Gastroesophageal sphincter (tissue), 4 donors: ENCODE data around the gene SLC41A2. TPM values are rescaled to one million over a fixed set of nuclear protein-coding genes. Genes with fewer than 3 reads are reported as not detected.
"Not testable (repeated sequence)": the region's sequence is repeated elsewhere in the genome, so short reads cannot be mapped to it uniquely, and the experiment has no call there.

Source experiments
- ATAC-seq: fragments of 150-250 bp; one replicate; pipeline ENCODE4 v1.9.1; 2016; ENCODE audit warnings: mild to moderate bottlenecking, moderate library complexity
- H3K27ac ChIP-seq, 4 donors: fragments of 200-600 bp; sonication (generic) in 3 of 4; 1 replicate in 3 of 4; 2 replicates in 1 of 4; pipeline ENCODE4 v1.5.1; 2016 to 2019
- H3K27me3 ChIP-seq: fragments of 200-600 bp; sonication (generic); one replicate; pipeline ENCODE4 v1.5.1; 2019
- H3K36me3 ChIP-seq, 2 donors: fragments of 200-600 bp; sonication (generic); one replicate each; pipeline ENCODE4 v1.5.1; 2019; ENCODE audit warnings: control low read depth in 1 of 2
- H3K4me1 ChIP-seq, 3 donors: fragments of 200-600 bp; sonication (generic); 1 replicate in 2 of 3; 2 replicates in 1 of 3; pipeline ENCODE4 v1.5.1; 2016 to 2019; ENCODE audit warnings: control low read depth in 2 of 3
- H3K4me3 ChIP-seq, 2 donors: fragments of 200-600 bp; sonication (generic); one replicate each; pipeline ENCODE4 v1.5.1; 2019; ENCODE audit warnings: mild to moderate bottlenecking in 1 of 2, moderate library complexity in 1 of 2
- H3K9me3 ChIP-seq, 3 donors: fragments of 200-600 bp; sonication (generic); one replicate each; pipeline ENCODE4 v1.5.1; 2017 to 2019; ENCODE audit warnings: control low read depth in 2 of 3
- EP300 ChIP-seq: sonication (generic); formaldehyde crosslinking; IDR thresholded peaks from one replicate; pipeline ENCODE4 v1.6.1; 2017; ENCODE audit warnings: antibody characterized with exemption, mild to moderate bottlenecking
- POLR2A ChIP-seq, 2 donors: fragments of 450-650 bp; IDR thresholded peaks; one replicate each; pipeline ENCODE4 v1.6.1; 2017; ENCODE audit warnings: antibody characterized with exemption in 2 of 2, mild to moderate bottlenecking in 2 of 2, moderate library complexity in 1 of 2
- POLR2AphosphoS5 ChIP-seq: sonication (generic); formaldehyde crosslinking; IDR thresholded peaks from one replicate; pipeline ENCODE4 v1.6.1; 2017; ENCODE audit warnings: antibody characterized with exemption
- WGBS, 2 donors: methylation state at CpG; one replicate each; pipeline ENCODE4 v1.1.5; 2018; ENCODE audit warnings: low coverage in 1 of 2; 5-methylcytosine and 5-hydroxymethylcytosine counted together
- total RNA-seq, 4 donors: library from RNA; depleted of rRNA; stranded (reverse); fragments of >200 nt; gene quantifications; one replicate each; pipeline ENCODE4 v1.1.0, GENCODE V29; 2016
- TF ChIP-seq, protein P1 (sequence below), 4 experiments: fragments of 200-600 bp in 2 of 4; fragments of 450-650 bp in 2 of 4; sonication (generic) in 1 of 4; IDR thresholded peaks; one replicate each; pipeline ENCODE4 v1.5.1; 2017 to 2019; ENCODE audit warnings: antibody characterized with exemption in 4 of 4, mild to moderate bottlenecking in 2 of 4, moderate library complexity in 2 of 4

SLC41A2 gene
- total RNA-seq, 4 donors from 2014 or later = 24.1 to 95.4 (median 49.4) TPM

DNA sequence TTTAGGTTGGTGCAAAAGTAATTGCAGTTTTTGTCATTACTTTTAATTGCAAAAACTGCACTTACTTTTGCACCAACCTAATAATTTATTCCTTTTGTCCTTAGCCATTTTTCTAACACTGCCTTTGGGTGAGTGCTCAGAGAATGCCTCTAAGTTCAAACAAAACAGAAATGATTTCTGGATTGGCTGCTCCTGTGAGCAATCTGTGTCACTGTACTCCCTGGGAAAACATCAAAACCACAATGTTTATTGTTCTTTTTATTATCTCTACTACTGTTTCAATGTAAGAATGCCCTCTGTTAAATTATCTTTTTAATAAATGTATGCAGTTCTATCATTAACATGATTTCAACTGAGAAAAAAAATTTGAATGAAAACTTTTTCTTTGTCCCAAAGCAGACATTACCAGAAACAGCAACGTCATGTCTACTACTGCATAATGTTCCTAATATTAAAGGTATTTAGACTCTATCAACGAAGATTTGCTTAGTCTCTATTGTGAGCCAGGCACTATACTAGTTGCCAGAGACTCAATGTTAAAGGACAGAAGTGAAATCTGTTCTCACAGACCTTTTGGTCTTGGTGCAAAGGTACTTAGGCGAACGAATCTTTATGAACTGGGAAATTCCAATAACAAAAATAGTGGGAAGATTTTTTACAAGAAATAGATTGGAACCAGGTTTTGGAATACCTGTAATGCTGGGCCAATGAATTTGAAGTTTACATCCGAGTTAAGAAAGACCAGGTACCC is 6.2 kb downstream of the SLC41A2 start:
- H3K4me3 ChIP-seq = no peak overlapping the region

DNA sequence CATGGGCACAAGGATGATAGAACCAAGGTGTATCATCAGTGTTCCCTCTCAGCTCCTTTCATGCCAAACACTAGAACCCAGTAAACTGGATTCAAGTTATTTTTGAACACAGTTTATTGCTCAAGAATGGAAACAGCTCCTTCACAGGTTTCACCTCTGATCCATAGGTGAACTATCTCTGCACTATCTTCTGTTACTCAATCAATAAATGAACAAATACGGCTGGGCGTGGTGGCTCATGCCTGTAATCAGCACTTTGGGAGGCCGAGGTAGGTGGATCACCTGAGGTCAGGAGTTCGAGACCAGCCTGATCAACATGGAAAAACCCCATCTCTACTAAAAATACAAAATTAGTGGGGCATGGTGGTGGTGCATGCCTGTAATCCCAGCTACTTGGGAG is 9.4 kb downstream of the SLC41A2 start:
- not testable (repeated sequence) for H3K27me3 ChIP-seq, ATAC-seq, H3K36me3 ChIP-seq, H3K27ac ChIP-seq, H3K9me3 ChIP-seq, H3K4me3 ChIP-seq, H3K4me1 ChIP-seq
- 43 to 83% methylated on average over 2 to 4 of the region's 4 CpGs for WGBS, 2 donors

More for the DNA sequence above, 6.2 kb downstream of the SLC41A2 start:
- Histone ChIP-seq H3K27me3 (no peaks in the 10 kb centered on the region), H3K9me3 (no peaks in the 10 kb centered on the region), H3K36me3 (no peaks in the 10 kb centered on the region), H3K4me1 (peaks cover 0 to 3% (median 0%) of the 10 kb centered on the region in 3 donors), H3K27ac (no peak overlapping the region)
- 89 to 90% methylated on average over 5 of the region's 5 CpGs for WGBS, 2 donors
- TF ChIP-seq EP300 (no peak), POLR2A (IDR thresholded peaks at IDR 0.05) (no peak), POLR2AphosphoS5 (no peak)
- TF ChIP-seq, protein P1, sequence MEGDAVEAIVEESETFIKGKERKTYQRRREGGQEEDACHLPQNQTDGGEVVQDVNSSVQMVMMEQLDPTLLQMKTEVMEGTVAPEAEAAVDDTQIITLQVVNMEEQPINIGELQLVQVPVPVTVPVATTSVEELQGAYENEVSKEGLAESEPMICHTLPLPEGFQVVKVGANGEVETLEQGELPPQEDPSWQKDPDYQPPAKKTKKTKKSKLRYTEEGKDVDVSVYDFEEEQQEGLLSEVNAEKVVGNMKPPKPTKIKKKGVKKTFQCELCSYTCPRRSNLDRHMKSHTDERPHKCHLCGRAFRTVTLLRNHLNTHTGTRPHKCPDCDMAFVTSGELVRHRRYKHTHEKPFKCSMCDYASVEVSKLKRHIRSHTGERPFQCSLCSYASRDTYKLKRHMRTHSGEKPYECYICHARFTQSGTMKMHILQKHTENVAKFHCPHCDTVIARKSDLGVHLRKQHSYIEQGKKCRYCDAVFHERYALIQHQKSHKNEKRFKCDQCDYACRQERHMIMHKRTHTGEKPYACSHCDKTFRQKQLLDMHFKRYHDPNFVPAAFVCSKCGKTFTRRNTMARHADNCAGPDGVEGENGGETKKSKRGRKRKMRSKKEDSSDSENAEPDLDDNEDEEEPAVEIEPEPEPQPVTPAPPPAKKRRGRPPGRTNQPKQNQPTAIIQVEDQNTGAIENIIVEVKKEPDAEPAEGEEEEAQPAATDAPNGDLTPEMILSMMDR (IDR thresholded peaks at IDR 0.05) = no peak
- no peak for ATAC-seq

DNA sequence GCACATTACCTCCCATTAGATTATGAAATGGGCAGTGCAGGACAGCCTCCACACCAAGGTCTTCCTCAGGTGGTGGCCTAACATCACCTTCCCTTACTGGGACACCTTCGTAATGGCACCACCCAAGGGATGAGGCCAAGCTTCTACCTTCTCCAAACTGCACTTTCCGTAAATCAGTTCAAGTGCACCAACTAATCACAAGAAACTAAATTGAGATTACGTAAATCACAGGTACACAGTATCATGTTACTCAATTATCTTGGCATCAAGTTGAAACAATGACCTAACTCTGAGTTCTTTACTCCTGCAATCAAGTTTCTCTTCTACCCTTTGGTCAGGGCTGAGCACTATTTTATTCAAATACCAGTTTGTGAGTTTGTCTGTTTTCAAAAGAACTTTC is 13.8 kb downstream of the SLC41A2 start:
- no peak for ATAC-seq
- Histone ChIP-seq H3K27me3 (no peaks in the 10 kb centered on the region), H3K4me3 (no peak overlapping the region), H3K4me1 (no peaks in the 10 kb centered on the region), H3K9me3 (peaks cover 0 to 11% (median 0%) of the 10 kb centered on the region in 3 donors), H3K27ac (no peak overlapping the region), H3K36me3 (no peaks in the 10 kb centered on the region)
- 94% methylated on average over 3 of the region's 3 CpGs; no CpG with 5 or more reads in 1 of the 2 donors for WGBS, 2 donors
- TF ChIP-seq, protein P1 (IDR thresholded peaks at IDR 0.05) = no peak
- no peak for TF ChIP-seq POLR2AphosphoS5
- TF ChIP-seq POLR2A (IDR thresholded peaks at IDR 0.05) = no peak
- no peak for TF ChIP-seq EP300

DNA sequence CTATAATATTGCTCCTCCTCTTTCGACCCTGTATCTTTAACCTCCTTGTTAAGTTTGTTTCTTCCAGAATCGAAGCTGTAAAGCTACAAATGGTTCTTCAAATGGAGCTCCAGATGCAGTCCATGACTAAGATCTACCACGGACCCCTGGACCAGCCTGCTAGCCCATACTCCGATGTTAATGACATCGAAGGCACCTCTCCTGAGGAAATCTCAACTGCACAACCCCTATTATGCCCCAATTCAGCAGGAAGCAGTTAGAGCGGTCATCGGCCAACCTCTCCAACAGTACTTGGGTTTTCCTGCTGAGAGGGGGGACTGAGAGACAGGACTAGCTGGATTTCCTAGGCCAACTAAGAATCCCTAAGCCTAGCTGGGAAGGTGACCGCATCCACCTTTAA is 14.7 kb downstream of the SLC41A2 start:
- not testable (repeated sequence) for H3K27ac ChIP-seq, ATAC-seq, H3K36me3 ChIP-seq, H3K4me3 ChIP-seq, H3K4me1 ChIP-seq, H3K27me3 ChIP-seq
- H3K9me3 ChIP-seq = peaks cover 0 to 11% (median 0%) of the 10 kb centered on the region in 3 donors
- 84 to 98% methylated on average over 4 to 5 of the region's 8 CpGs for WGBS, 2 donors

DNA sequence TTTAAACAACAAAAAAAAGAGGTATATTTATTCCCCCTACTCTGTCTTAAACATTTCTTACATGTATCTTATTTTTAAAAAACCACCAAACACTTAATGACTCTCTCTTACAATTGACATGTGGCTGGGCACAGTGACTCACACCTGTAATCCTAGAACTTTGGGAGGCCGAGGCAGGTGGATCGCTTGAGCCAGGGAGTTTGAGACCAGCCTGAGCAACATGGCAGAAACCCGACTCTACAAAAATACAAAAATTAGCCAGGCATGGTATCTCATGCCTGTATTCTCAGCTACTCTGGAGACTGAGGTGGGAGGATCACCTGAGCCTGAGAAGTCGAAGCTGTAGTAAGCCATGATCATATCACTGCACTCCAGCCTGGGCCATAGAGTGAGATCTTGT is 16.0 kb downstream of the SLC41A2 start:
- 95 to 100% methylated on average over 3 to 4 of the region's 4 CpGs for WGBS, 2 donors
- Histone ChIP-seq H3K4me3 (no peak overlapping the region), H3K4me1 (no peaks in the 10 kb centered on the region), H3K27ac (no peak overlapping the region), H3K36me3 (no peaks in the 10 kb centered on the region), H3K27me3 (no peaks in the 10 kb centered on the region), H3K9me3 (peaks cover 0 to 11% (median 0%) of the 10 kb centered on the region in 3 donors)
- ATAC-seq = no peak
- no peak for TF ChIP-seq POLR2AphosphoS5

DNA sequence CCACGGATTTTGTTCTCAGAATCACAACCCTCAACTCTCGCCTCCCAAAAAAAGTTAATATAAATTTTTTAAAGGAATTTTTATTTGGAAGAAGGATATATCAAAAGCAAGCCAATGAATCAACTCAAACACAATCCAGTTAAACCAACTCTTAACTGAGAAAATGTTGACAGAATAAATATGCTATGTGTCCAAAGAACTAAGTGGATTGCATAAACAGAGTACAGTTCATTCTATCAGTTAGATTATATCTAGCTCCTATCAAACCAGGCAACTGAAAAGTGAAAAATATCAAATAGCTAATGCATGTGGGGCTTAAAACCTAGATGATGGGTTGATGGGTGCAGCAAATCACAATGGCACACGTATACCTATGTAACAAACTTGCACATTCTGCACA is 16.6 kb downstream of the SLC41A2 start:
- Histone ChIP-seq H3K27me3 (no peaks in the 10 kb centered on the region), H3K4me1 (no peaks in the 10 kb centered on the region), H3K36me3 (no peaks in the 10 kb centered on the region), H3K27ac (no peak overlapping the region), H3K9me3 (peaks cover 0 to 11% (median 0%) of the 10 kb centered on the region in 3 donors), H3K4me3 (no peak overlapping the region)
- no peak for ATAC-seq
- TF ChIP-seq POLR2A (IDR thresholded peaks at IDR 0.05) = no peak
- TF ChIP-seq, protein P1 (IDR thresholded peaks at IDR 0.05) = no peak
- TF ChIP-seq EP300 = no peak
- TF ChIP-seq POLR2AphosphoS5 = no peak
- WGBS, 2 donors = 58 to 75% methylated on average over 3 of the region's 3 CpGs
